Right ventricle myocardium inferior (tissue), 1 donor: ENCODE data around the gene ACP6. TPM values are rescaled to one million over a fixed set of nuclear protein-coding genes. Genes with fewer than 3 reads are reported as not detected.
A peak's percentile ranks its signal among the peaks of the same experiment; 100 is the strongest.

Source experiments
- ATAC-seq: fragments of 200-7000 bp; cut with Tn5 transposase; one replicate; pipeline ENCODE4 v1.9.1; 2020; ENCODE audit warnings: mild to moderate bottlenecking, moderate library complexity
- DNase-seq: peaks from one replicate; pipeline ENCODE4 v3.0.0; 2021; ENCODE audit errors: missing footprints
- intact Hi-C: fragments of 100-400 bp; cut with DNase I; formaldehyde crosslinking; loops from one replicate; pipeline ENCODE4 v1.11.0; 2022
- total RNA-seq: library from RNA; stranded (reverse); fragmentation: NEBNext Ultra II Directional; extraction: Animal tissue kit (Norgen Biotek cat#: 25700); gene quantifications from one replicate; pipeline ENCODE4 v1.2.1, GENCODE V29; 2021
- donor health status: DM: no; HTN: yes; CAD: no; lungs with severe emphysema.

Gene ACP6
- total RNA-seq, 1 donor from 2014 or later = 8.9 TPM

DNA sequence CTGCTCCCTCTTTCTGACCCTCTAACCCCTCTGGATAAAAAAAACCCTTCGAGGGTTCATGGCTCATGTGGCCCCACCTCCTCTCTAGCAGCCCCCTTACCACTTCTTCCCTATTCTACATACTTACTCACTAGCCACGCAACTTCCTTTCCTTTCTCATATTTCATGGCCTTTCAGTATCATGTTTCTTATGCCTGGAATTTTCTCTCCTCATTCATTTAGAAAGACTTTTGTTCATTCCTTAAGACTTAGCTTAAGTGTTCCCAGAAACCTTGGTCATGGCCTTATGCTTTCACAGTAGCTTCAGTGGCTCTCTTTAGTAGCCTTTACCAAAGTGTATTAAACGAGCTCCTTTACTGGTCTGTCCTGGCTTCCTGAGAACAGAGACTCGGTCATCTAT lies 6.1 kb downstream of the ACP6 start:
- no peak for ATAC-seq
- DNase-seq = no peak
- intact Hi-C loops = no loop called here

DNA sequence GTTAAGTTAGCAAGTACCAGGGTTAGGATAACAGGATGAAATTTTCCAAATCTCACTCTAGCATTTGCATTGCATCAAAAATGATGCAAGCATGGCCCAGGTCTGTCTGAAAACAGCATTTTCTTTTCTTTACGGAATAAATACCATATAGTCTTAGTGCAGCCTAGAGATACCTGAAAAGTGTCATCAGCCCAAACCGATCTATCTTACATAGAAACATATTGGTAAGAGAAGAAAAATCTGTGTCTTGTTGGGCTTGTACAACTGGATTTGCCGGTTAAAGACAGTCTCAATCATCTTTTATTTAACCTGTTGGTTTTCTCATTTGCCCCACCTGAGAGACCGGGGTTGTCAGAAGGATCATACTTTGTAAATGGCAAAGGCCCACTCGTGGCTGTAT lies 15.8 kb downstream of the ACP6 start:
- DNase-seq (no peak), ATAC-seq (no peak)
- intact Hi-C loops = no loop called here

GRCh38 chr1:147652306-147652705 lies 18.0 kb downstream of the ACP6 start:
- intact Hi-C loops = no loop called here
- DNase-seq (no peak), ATAC-seq (no peak)

DNA sequence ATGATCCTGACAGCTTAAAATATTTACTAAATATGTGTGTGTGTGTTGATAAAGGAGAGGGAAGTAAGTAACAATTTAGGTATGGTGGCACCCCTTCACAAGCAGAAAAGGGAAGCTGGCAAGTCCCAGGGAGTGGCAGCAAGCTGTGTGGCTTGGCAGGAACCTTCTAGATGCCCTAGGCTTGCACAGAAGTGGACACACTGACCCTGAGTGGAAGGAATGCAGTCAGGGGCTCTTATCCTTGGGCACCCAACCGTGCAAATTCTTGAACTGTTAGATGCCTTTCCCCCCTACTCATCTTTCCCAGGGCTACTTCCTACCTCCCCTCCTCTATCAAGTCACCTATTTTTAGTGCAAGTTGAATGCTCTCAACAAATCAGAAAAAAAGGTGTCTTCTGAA lies 18.9 kb downstream of the ACP6 start:
- ATAC-seq (no peak), DNase-seq (no peak)
- intact Hi-C loops = no loop called here

- intact Hi-C loops = no loop called here
- DNase-seq (no peak), ATAC-seq (no peak)
Measured at GRCh38 chr1:147648933-147649332, 21.4 kb downstream of the ACP6 start.

- intact Hi-C loops = no loop called here
Measured at GRCh38 chr1:147647796-147648633, 22.3 kb downstream of the ACP6 start.

GRCh38 chr1:147643974-147644373 lies 26.4 kb downstream of the ACP6 start:
- ATAC-seq (no peak), DNase-seq (no peak)
- intact Hi-C loops = loop anchor here (5.0 kb wide), 2 partner anchors 58 to 372 kb away; no protein-coding TSS in a partner anchor

More at GRCh38 chr1:147647796-147648633, 22.3 kb downstream of the ACP6 start:
- no peak for DNase-seq
- ATAC-seq = no peak

- ATAC-seq (no peak), DNase-seq (no peak)
- intact Hi-C loops = loop anchor here (2.0 to 5.0 kb wide), 3 partner anchors 60 to 370 kb away; no protein-coding TSS in a partner anchor
Measured at GRCh38 chr1:147641695-147642592, 28.4 kb downstream of the ACP6 start.

DNA sequence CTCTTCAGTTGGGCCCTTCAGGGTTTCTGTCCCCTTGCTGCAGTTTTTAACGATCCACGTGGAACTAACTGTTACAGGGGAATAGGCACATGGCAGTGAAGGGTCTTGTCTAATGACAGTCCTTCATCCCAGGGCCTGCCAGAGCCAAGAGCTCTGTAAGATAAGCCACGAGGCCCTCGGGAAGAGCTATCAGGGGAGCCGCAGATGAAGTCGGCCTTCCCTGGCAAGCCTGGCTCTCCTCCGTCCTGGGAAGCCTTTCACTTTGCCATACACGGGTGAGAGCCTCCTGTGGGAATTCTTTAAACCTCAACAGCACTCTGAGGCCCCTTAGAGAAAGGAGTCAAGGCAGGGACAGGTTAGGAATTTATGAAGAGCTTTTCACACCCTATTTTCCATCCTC lies 29.0 kb downstream of the ACP6 start:
- no peak for ATAC-seq
- intact Hi-C loops = loop anchor here (2.0 to 5.0 kb wide), 3 partner anchors 61 to 369 kb away; no protein-coding TSS in a partner anchor
- DNase-seq = no peak

GRCh38 chr1:147640553-147641165 lies 29.7 kb downstream of the ACP6 start:
- intact Hi-C loops = loop anchor here (1.0 to 5.0 kb wide), 4 partner anchors 62 to 368 kb away; no protein-coding TSS in a partner anchor
- peak; percentile 91 for ATAC-seq
- DNase-seq = peak; percentile 77

DNA sequence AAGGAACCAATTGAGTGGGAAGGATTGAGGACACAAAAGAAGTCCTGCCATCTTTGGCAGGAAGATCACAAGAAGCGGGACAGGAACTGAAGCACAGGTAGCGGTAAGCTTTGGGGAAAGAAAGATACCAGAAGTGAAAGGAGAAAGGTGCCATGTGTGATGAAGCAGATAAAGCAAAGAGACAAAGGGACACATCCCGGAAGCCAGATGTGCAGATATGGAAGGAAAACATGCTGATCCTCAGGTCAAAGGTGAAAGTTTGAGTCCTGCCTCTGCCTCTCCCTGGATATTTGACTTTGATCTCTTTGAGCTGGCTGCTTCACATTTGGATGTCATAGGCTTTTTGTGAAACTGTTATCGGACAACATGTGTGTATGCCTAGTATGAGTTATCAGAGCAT lies 34.0 kb downstream of the ACP6 start:
- ATAC-seq = no peak
- intact Hi-C loops = no loop called here

DNA sequence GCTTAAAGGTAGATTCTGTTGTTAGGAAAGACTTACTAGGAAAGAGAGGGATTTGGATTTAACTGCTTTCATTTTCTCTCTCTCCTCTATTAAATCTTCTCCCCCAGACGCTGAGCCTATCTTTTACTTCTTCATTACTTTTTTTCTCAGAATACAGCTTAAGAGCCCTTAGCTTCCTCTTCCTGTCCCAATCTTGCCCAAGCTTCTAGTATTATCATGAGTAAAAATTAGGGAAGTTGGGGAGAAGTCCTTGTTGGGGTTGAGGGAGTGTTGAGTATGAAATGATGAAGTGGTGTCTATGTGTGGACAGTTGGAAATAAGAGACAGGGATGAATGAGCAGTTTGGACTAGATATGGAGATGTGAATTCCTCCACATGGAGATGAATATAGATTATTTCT lies 35.0 kb downstream of the ACP6 start:
- ATAC-seq (peak; percentile 23), DNase-seq (no peak)
- intact Hi-C loops = no loop called here

More for the DNA sequence above, 34.0 kb downstream of the ACP6 start:
- DNase-seq = no peak

DNA sequence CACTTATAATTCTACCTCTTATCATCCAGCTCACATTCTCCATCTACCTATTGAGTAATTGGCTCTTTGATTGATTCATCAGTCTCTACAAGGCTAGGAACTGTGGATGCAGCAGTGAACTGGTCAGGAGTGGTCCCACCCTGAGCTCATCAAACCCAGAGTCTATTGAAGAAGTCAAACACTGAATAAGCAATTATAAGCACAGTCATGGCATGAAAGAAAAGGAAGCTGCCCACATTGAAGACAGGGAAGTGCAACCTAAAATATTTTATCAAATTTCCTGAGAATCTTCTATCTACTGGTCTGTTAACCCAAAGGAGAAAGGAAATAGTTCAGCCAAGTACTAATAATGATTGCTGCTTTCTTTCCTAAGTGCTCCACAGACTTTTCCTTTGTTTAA lies 35.7 kb downstream of the ACP6 start:
- intact Hi-C loops = no loop called here
- no peak for ATAC-seq
- DNase-seq = no peak

GRCh38 chr1:147633759-147634158 lies 36.6 kb downstream of the ACP6 start:
- intact Hi-C loops = no loop called here
- ATAC-seq = no peak
- no peak for DNase-seq

GRCh38 chr1:147631839-147632238 lies 38.5 kb downstream of the ACP6 start:
- ATAC-seq (no peak), DNase-seq (no peak)
- intact Hi-C loops = no loop called here

- ATAC-seq (no peak), DNase-seq (no peak)
- intact Hi-C loops = no loop called here
Measured at GRCh38 chr1:147630447-147630846, 39.9 kb downstream of the ACP6 start.

DNA sequence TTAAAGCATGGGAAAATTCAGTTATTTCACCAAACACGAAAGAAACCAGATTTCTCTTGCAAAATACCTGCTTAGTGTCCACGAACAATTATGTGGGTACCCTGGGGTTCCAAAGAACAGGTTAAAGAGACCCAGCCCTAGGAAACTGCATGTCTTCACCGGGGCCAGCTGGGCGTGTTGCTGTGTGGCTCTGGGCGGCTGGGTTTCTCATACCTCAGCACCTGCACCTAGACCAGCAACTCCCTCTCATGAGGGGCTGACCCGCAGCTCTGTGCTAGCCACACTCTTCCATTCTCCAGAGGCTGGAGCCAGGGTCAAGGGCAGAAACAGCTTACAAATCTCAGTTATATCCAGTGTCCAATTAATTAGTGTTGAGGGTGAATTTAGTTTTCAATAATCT lies 40.3 kb downstream of the ACP6 start:
- DNase-seq (no peak), ATAC-seq (no peak)
- intact Hi-C loops = no loop called here

DNA sequence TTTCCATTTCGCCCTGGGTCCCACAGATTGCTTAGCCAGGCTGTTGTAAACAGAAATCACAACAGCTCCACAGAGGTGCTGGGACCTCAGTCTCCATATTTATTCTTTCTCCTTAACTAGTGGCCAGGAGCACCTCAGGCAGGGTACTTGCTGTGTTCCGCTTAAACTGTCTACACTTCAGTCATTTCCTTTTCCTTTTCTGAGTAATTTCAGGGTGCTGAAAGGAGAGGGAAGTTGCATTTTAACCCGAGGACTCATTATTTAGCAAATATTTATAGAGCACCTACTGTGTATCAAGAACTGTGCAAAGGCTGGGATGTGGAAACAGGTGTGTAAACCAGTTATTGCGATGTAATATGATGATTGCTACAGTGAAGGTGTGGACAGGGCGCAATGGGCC lies 41.9 kb downstream of the ACP6 start:
- DNase-seq (no peak), ATAC-seq (no peak)
- intact Hi-C loops = loop anchor here (5.0 kb wide), 1 partner anchor 111 kb away; no protein-coding TSS in a partner anchor
